Glutamatergic neuron (in vitro differentiated cells): Measurements from ENCODE around the gene BARHL2. TPM values are rescaled to one million over a fixed set of nuclear protein-coding genes. Genes with fewer than 3 reads are reported as not detected.
A peak's percentile ranks its signal among the peaks of the same experiment; 100 is the strongest.

Source experiments
- DNase-seq: peaks from one replicate; pipeline ENCODE4 v3.0.0; 2022
- H3K27ac Mint-ChIP-seq: one replicate; pipeline ENCODE4 v1.8.0; 2020; ENCODE audit warnings: mild to moderate bottlenecking, mixed read lengths, inconsistent platforms; ENCODE audit not compliant: unreplicated experiment
- H3K27me3 Mint-ChIP-seq: one replicate; pipeline ENCODE4 v1.8.0; 2020; ENCODE audit warnings: mild to moderate bottlenecking, moderate library complexity, mixed read lengths, inconsistent platforms; ENCODE audit not compliant: unreplicated experiment
- H3K36me3 Mint-ChIP-seq: one replicate; pipeline ENCODE4 v1.8.0; 2020; ENCODE audit warnings: mild to moderate bottlenecking, mixed read lengths, inconsistent platforms; ENCODE audit not compliant: unreplicated experiment
- H3K4me1 Mint-ChIP-seq: one replicate; pipeline ENCODE4 v1.8.0; 2020; ENCODE audit warnings: mild to moderate bottlenecking, low read depth, mixed read lengths, inconsistent platforms; ENCODE audit not compliant: unreplicated experiment
- H3K4me3 Mint-ChIP-seq: one replicate; pipeline ENCODE4 v1.8.0; 2020; ENCODE audit warnings: mild to moderate bottlenecking, mixed read lengths, inconsistent platforms; ENCODE audit not compliant: unreplicated experiment
- H3K9me3 Mint-ChIP-seq: one replicate; pipeline ENCODE4 v1.8.0; 2020; ENCODE audit warnings: mild to moderate bottlenecking, moderate library complexity, mixed read lengths, inconsistent platforms; ENCODE audit not compliant: unreplicated experiment
- CTCF ChIP-seq: fragments of 200-600 bp; sonication (generic); IDR thresholded peaks from one replicate; pipeline ENCODE4 v1.5.0; 2021; ENCODE audit not compliant: partially characterized antibody, unreplicated experiment
- total RNA-seq: library from RNA; stranded (reverse); fragmentation: NEBNext Ultra II Directional; extraction: Animal tissue kit (Norgen Biotek cat#: 25700); gene quantifications from one replicate; pipeline ENCODE4 v1.2.1, GENCODE V29; 2021; ENCODE audit not compliant: unreplicated experiment

Gene BARHL2
- total RNA-seq, 1 donor from 2014 or later = 0.27 TPM

GRCh38 chr1:90732136-90732535 lies 15.0 kb upstream of the BARHL2 start:
- peaks cover 17% of the 10 kb centered on the region for H3K27me3 Mint-ChIP-seq
- no peaks in the 10 kb centered on the region for H3K36me3 Mint-ChIP-seq
- H3K4me3 Mint-ChIP-seq = no peak overlapping the region
- peaks cover 7% of the 10 kb centered on the region for H3K4me1 Mint-ChIP-seq
- no peak for DNase-seq
- H3K9me3 Mint-ChIP-seq = peaks cover 14% of the 10 kb centered on the region
- no peak overlapping the region for H3K27ac Mint-ChIP-seq
- TF ChIP-seq CTCF = no peak

- Mint-ChIP-seq H3K4me1 (peaks cover 7% of the 10 kb centered on the region), H3K36me3 (no peaks in the 10 kb centered on the region), H3K9me3 (peaks cover 14% of the 10 kb centered on the region), H3K4me3 (peak overlapping the region; percentile 85), H3K27me3 (peaks cover 19% of the 10 kb centered on the region), H3K27ac (no peak overlapping the region)
- no peak for DNase-seq
- no peak for TF ChIP-seq CTCF
Measured at GRCh38 chr1:90731382-90732050, 14.4 kb upstream of the BARHL2 start.

GRCh38 chr1:90730243-90731022 lies 13.3 kb upstream of the BARHL2 start:
- peak; percentile 23 for DNase-seq
- H3K4me3 Mint-ChIP-seq = peak overlapping the region; percentile 85
- no peak overlapping the region for H3K27ac Mint-ChIP-seq
- TF ChIP-seq CTCF = no peak
- peaks cover 26% of the 10 kb centered on the region for H3K27me3 Mint-ChIP-seq
- peaks cover 21% of the 10 kb centered on the region for H3K9me3 Mint-ChIP-seq
- H3K4me1 Mint-ChIP-seq = peaks cover 13% of the 10 kb centered on the region
- no peaks in the 10 kb centered on the region for H3K36me3 Mint-ChIP-seq

- Mint-ChIP-seq H3K27me3 (peaks cover 28% of the 10 kb centered on the region), H3K4me1 (peaks cover 17% of the 10 kb centered on the region), H3K36me3 (no peaks in the 10 kb centered on the region), H3K9me3 (peaks cover 22% of the 10 kb centered on the region), H3K4me3 (peak overlapping the region; percentile 85), H3K27ac (no peak overlapping the region)
- DNase-seq = peak; percentile 87
- TF ChIP-seq CTCF = peak; percentile 95
Measured at GRCh38 chr1:90729504-90730242, 12.6 kb upstream of the BARHL2 start.
